GM18870 (cell line): ENCODE results near the gene MOB3B.
"Not testable (repeated sequence)": the region's sequence is repeated elsewhere in the genome, so short reads cannot be mapped to it uniquely, and the experiment has no call there.

Experiments
- ATAC-seq: cut with Tn5 transposase; IDR thresholded peaks from one replicate; pipeline ENCODE4 v1.9.1; 2021; ENCODE audit warnings: moderate library complexity; ENCODE audit not compliant: unreplicated experiment

The MOB3B gene

GRCh38 chr9:27482709-27483108 lies 46.9 kb downstream of the MOB3B start:
- ATAC-seq: no peak

- no peak for ATAC-seq
These were observed 51.3 kb downstream of the MOB3B start for GRCh38 chr9:27478322-27478721.

GRCh38 chr9:27476870-27477515 lies 52.6 kb downstream of the MOB3B start:
- no peak for ATAC-seq

- ATAC-seq: no peak
These were observed 54.5 kb downstream of the MOB3B start for GRCh38 chr9:27475057-27475595.

- no peak for ATAC-seq
These were observed 55.3 kb downstream of the MOB3B start for GRCh38 chr9:27474305-27474704.

- ATAC-seq: no peak
These were observed 56.5 kb downstream of the MOB3B start for GRCh38 chr9:27473111-27473529.

- ATAC-seq: no peak
These were observed 57.4 kb downstream of the MOB3B start for GRCh38 chr9:27472195-27472594.

- no peak for ATAC-seq
These were observed 57.8 kb downstream of the MOB3B start for GRCh38 chr9:27471789-27472188.

- ATAC-seq: no peak
These were observed 58.2 kb downstream of the MOB3B start for GRCh38 chr9:27471366-27471765.

GRCh38 chr9:27470291-27470856 lies 59.2 kb downstream of the MOB3B start:
- no peak for ATAC-seq

GRCh38 chr9:27469550-27469949 lies 60.1 kb downstream of the MOB3B start:
- ATAC-seq: no peak

- peak; percentile 81 for ATAC-seq
These were observed 61.0 kb downstream of the MOB3B start for GRCh38 chr9:27468462-27469110.

- no peak for ATAC-seq
These were observed 61.6 kb downstream of the MOB3B start for GRCh38 chr9:27468000-27468399.

GRCh38 chr9:27467486-27467885 lies 62.1 kb downstream of the MOB3B start:
- ATAC-seq: no peak

GRCh38 chr9:27466516-27466915 lies 63.1 kb downstream of the MOB3B start:
- ATAC-seq: not testable (repeated sequence)

- ATAC-seq: not testable (repeated sequence)
These were observed 64.7 kb downstream of the MOB3B start for GRCh38 chr9:27464950-27465349.

GRCh38 chr9:27462846-27463245 lies 66.8 kb downstream of the MOB3B start:
- no peak for ATAC-seq

GRCh38 chr9:27462434-27462833 lies 67.2 kb downstream of the MOB3B start:
- no peak for ATAC-seq

- ATAC-seq: peak; percentile 97
These were observed 69.2 kb downstream of the MOB3B start for GRCh38 chr9:27460226-27461023.

- no peak for ATAC-seq
These were observed 72.2 kb downstream of the MOB3B start for GRCh38 chr9:27457445-27457844.

GRCh38 chr9:27453860-27454553 lies 75.6 kb downstream of the MOB3B start:
- ATAC-seq: no peak
